ENCODE data around the gene BLNK.

The BLNK gene

DNA sequence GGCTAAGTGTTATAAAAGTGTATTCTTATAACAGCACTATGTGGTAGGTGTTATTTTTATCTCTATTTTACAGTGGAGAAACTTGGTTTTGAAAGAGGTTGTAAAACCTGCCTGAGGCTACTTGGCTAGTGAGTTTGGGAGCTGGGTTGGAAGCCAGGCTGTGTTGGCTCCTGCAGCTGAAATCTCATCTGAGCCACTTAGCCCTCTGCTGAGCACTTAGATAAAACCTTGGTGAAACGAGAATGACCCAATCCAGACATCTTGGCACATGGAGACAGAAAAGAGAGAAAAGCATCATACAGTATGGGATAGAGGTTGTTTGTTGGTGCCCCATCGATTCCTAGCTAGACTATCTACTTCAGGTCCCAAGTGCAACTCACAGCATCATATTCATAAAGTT, 37.4 kb downstream of the BLNK start:
- Histone ChIP-seq H3K4me3 (ENCODE audit: low read depth, low read length) (no peak overlapping the region), H3K9me3 (ENCODE audit: control insufficient read depth, insufficient read depth, low read depth, low read length) (no peaks in the 10 kb centered on the region), H3K27ac (ENCODE audit: extremely low read depth, low read depth, low read length) (no peak overlapping the region), H3K4me1 (ENCODE audit: control insufficient read depth, insufficient read depth, low read length) (no peaks in the 10 kb centered on the region), H3K36me3 (ENCODE audit: control insufficient read depth in 2 of 2, insufficient read depth in 1 of 2, low read length in 2 of 2) (no peaks in the 10 kb centered on the region)
- ChIA-PET POLR2A (no interaction called here), CTCF (interaction anchor here (0.6 to 1.7 kb wide), 3 partner anchors 12 to 704 kb away, joined by 3 to 5 read pairs (median 5); no protein-coding TSS in a partner anchor)
- TF ChIP-seq ZNF785 (tag by site-specific recombination; IDR thresholded peaks at IDR 0.05) (no peak), ZEB2 (tag by site-specific recombination; IDR thresholded peaks at IDR 0.05) (no peak), ZNF292 (tag by site-specific recombination; IDR thresholded peaks at IDR 0.05; ENCODE audit: borderline replicate concordance, low read depth) (no peak), ZBTB48 (tag by site-specific recombination; IDR thresholded peaks at IDR 0.05) (no peak), ZNF366 (tag by site-specific recombination; conservative IDR thresholded peaks at IDR 0.05) (no peak), ZNF510 (tag by site-specific recombination; IDR thresholded peaks at IDR 0.05; ENCODE audit: insufficient replicate concordance) (no peak)

GRCh38 chr10:96230527-96230926, 40.8 kb downstream of the BLNK start:
- ChIA-PET POLR2A (no interaction called here), CTCF (interaction anchor here (0.5 to 2.3 kb wide), 27 partner anchors 11 to 529 kb away, joined by 3 to 131 read pairs (median 8); partner anchors contain the start of gene BLNK)
- Histone ChIP-seq H3K36me3 (ENCODE audit: control insufficient read depth in 2 of 2, insufficient read depth in 1 of 2, low read length in 2 of 2) (no peaks in the 10 kb centered on the region), H3K4me3 (ENCODE audit: low read depth, low read length) (no peak overlapping the region), H3K27ac (ENCODE audit: extremely low read depth, low read depth, low read length) (no peak overlapping the region), H3K9me3 (ENCODE audit: control insufficient read depth, insufficient read depth, low read depth, low read length) (no peaks in the 10 kb centered on the region), H3K4me1 (ENCODE audit: control insufficient read depth, insufficient read depth, low read length) (no peaks in the 10 kb centered on the region)
- TF ChIP-seq, protein P1, sequence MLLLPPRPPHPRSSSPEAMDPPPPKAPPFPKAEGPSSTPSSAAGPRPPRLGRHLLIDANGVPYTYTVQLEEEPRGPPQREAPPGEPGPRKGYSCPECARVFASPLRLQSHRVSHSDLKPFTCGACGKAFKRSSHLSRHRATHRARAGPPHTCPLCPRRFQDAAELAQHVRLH (tag by site-specific recombination; IDR thresholded peaks at IDR 0.05), result no peak
- TF ChIP-seq, protein P2, sequence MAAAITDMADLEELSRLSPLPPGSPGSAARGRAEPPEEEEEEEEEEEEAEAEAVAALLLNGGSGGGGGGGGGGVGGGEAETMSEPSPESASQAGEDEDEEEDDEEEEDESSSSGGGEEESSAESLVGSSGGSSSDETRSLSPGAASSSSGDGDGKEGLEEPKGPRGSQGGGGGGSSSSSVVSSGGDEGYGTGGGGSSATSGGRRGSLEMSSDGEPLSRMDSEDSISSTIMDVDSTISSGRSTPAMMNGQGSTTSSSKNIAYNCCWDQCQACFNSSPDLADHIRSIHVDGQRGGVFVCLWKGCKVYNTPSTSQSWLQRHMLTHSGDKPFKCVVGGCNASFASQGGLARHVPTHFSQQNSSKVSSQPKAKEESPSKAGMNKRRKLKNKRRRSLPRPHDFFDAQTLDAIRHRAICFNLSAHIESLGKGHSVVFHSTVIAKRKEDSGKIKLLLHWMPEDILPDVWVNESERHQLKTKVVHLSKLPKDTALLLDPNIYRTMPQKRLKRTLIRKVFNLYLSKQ (tag by site-specific recombination; IDR thresholded peaks at IDR 0.05; ENCODE audit: borderline replicate concordance), result no peak
- TF ChIP-seq ZNF629 (tag by site-specific recombination; IDR thresholded peaks at IDR 0.05), result no peak
- TF ChIP-seq KLF1 (tag by site-specific recombination; IDR thresholded peaks at IDR 0.05), result no peak
- TF ChIP-seq ZNF645 (tag by site-specific recombination; IDR thresholded peaks at IDR 0.05), result no peak
- no peak for TF ChIP-seq ZNF19 (tag by site-specific recombination; IDR thresholded peaks at IDR 0.05; ENCODE audit: low read depth)
- TF ChIP-seq ZNF416 (tag by site-specific recombination; IDR thresholded peaks at IDR 0.05), result no peak
- no peak for TF ChIP-seq ZBTB8A (tag by site-specific recombination; IDR thresholded peaks at IDR 0.05)
- TF ChIP-seq ZNF555 (tag by site-specific recombination; conservative IDR thresholded peaks at IDR 0.05), result no peak

- no peaks in the 10 kb centered on the region for H3K36me3 ChIP-seq (ENCODE audit: control insufficient read depth in 2 of 2, insufficient read depth in 1 of 2, low read length in 2 of 2)
- ChIA-PET CTCF (interaction anchor here (0.5 to 2.3 kb wide), 82 partner anchors 9 to 1726 kb away, joined by 3 to 131 read pairs (median 4); partner anchors contain the start of genes BLNK and DNTT), POLR2A (interaction anchor here (0.6 to 1.4 kb wide), 4 partner anchors 28 to 535 kb away, joined by 3 to 4 read pairs (median 3); no protein-coding TSS in a partner anchor)
- H3K9me3 ChIP-seq (ENCODE audit: control insufficient read depth, insufficient read depth, low read depth, low read length), result no peaks in the 10 kb centered on the region
- H3K4me3 ChIP-seq (ENCODE audit: low read depth, low read length), result no peak overlapping the region
- H3K27ac ChIP-seq (ENCODE audit: extremely low read depth, low read depth, low read length), result no peak overlapping the region
- H3K4me1 ChIP-seq (ENCODE audit: control insufficient read depth, insufficient read depth, low read length), result no peaks in the 10 kb centered on the region
- TF ChIP-seq ZFP3 (tag by site-specific recombination; IDR thresholded peaks at IDR 0.05; ENCODE audit: low read depth) (no peak), ZNF701 (tag by site-specific recombination; IDR thresholded peaks at IDR 0.05) (0 out of 2 replicates have a peak, but pooled peaks have one; percentile 48), ZNF248 (tag by site-specific recombination; IDR thresholded peaks at IDR 0.05) (no peak; the same call in 1 of the 2 replicates), YY1 (tag by site-specific recombination; IDR thresholded peaks at IDR 0.05) (no peak), ZNF626 (tag by site-specific recombination; IDR thresholded peaks at IDR 0.05) (no peak), ZNF623 (tag by site-specific recombination; IDR thresholded peaks at IDR 0.05) (no peak), KLF10 (tag by site-specific recombination; IDR thresholded peaks at IDR 0.05) (no peak), ZNF157 (tag by site-specific recombination; IDR thresholded peaks at IDR 0.05) (no peak), MZF1 (tag by site-specific recombination; IDR thresholded peaks at IDR 0.05; ENCODE audit: borderline replicate concordance) (no peak)
- TF ChIP-seq, protein P2 (tag by site-specific recombination; IDR thresholded peaks at IDR 0.05; ENCODE audit: borderline replicate concordance), result no peak
- TF ChIP-seq, protein P3, sequence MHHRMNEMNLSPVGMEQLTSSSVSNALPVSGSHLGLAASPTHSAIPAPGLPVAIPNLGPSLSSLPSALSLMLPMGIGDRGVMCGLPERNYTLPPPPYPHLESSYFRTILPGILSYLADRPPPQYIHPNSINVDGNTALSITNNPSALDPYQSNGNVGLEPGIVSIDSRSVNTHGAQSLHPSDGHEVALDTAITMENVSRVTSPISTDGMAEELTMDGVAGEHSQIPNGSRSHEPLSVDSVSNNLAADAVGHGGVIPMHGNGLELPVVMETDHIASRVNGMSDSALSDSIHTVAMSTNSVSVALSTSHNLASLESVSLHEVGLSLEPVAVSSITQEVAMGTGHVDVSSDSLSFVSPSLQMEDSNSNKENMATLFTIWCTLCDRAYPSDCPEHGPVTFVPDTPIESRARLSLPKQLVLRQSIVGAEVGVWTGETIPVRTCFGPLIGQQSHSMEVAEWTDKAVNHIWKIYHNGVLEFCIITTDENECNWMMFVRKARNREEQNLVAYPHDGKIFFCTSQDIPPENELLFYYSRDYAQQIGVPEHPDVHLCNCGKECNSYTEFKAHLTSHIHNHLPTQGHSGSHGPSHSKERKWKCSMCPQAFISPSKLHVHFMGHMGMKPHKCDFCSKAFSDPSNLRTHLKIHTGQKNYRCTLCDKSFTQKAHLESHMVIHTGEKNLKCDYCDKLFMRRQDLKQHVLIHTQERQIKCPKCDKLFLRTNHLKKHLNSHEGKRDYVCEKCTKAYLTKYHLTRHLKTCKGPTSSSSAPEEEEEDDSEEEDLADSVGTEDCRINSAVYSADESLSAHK (tag by site-specific recombination; IDR thresholded peaks at IDR 0.05), result no peak
Observed at GRCh38 chr10:96229568-96230030, 41.8 kb downstream of the BLNK start.

Data from HEK293 (cell line).